Testis (tissue), 2 donors: ENCODE measurements around the gene CXorf38.

Source experiments
- POLR2A ChIP-seq: fragments of 450-650 bp; IDR thresholded peaks from one replicate; pipeline ENCODE4 v1.6.1; 2017; ENCODE audit warnings: antibody characterized with exemption, mild to moderate bottlenecking, moderate library complexity
- TF ChIP-seq, protein P1 (sequence below), 3 experiments: fragments of 450-650 bp in 2 of 3; fragments of 200-600 bp in 1 of 3; sonication (generic) in 1 of 3; IDR thresholded peaks; one replicate each; pipeline ENCODE4 v1.5.1; 2016 to 2019; ENCODE audit warnings: antibody characterized with exemption in 3 of 3, mild to moderate bottlenecking in 2 of 3, moderate library complexity in 1 of 3

DNA sequence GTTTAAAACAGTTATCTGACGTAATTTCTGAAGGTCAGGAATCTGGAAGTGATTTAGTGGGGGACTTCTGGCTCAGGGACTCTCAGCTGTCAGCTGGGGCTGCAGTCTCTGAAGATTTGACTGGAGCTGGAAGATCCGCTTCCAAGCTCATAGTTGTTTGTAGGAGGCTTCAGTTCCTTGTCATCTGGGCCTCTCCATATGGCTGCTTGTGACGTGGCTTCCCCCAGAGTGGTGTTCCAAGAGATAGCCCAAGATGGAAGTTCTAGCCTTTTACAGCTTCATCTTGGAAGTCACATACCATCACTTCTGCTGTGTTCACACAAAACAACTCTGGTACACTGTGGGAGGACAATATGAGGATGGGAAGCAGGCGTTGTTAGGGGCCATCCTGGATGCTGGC lies 22.1 kb downstream of the CXorf38 start:
- TF ChIP-seq, protein P1, sequence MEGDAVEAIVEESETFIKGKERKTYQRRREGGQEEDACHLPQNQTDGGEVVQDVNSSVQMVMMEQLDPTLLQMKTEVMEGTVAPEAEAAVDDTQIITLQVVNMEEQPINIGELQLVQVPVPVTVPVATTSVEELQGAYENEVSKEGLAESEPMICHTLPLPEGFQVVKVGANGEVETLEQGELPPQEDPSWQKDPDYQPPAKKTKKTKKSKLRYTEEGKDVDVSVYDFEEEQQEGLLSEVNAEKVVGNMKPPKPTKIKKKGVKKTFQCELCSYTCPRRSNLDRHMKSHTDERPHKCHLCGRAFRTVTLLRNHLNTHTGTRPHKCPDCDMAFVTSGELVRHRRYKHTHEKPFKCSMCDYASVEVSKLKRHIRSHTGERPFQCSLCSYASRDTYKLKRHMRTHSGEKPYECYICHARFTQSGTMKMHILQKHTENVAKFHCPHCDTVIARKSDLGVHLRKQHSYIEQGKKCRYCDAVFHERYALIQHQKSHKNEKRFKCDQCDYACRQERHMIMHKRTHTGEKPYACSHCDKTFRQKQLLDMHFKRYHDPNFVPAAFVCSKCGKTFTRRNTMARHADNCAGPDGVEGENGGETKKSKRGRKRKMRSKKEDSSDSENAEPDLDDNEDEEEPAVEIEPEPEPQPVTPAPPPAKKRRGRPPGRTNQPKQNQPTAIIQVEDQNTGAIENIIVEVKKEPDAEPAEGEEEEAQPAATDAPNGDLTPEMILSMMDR (IDR thresholded peaks at IDR 0.05), result no peak
- TF ChIP-seq POLR2A, result no peak
